PC-9 (cell line): ENCODE results near the gene TMC2. TPM values are rescaled to one million over a fixed set of nuclear protein-coding genes. Genes with fewer than 3 reads are reported as not detected.

Source experiments
- BruUV-seq: library from RNA; stranded (reverse); fragments of 400-500 nt; replicated peaks from 2 replicates; lab custom pipeline; 2021; lab: Mats Ljungman, UMichigan
- CTCF ChIA-PET: fragments of 300-600 bp; sonication (Branson Sonifier 250); formaldehyde crosslinking; loops from one replicate; lab custom pipeline; 2022; ENCODE audit warnings: antibody characterized with exemption; lab: Charles Lee
- POLR2A ChIA-PET: fragments of 300-600 bp; sonication (Branson Sonifier 250); formaldehyde crosslinking; loops from one replicate; lab custom pipeline; 2022; ENCODE audit warnings: antibody characterized with exemption; ENCODE audit not compliant: unreplicated experiment; lab: Charles Lee
- DNase-seq, 2 experiments: peaks; one replicate each; pipeline versions ENCODE4 v3.0.0 to v3.0.0-alpha.2; 2015 to 2022; ENCODE audit warnings: mixed read lengths in 1 of 2
- H2AFZ ChIP-seq: fragments of 200-600 bp; sonication (generic); 2 replicates; pipeline ENCODE4 v1.8.1; 2017; ENCODE audit warnings: antibody characterized with exemption
- H3F3A ChIP-seq: fragments of 200-600 bp; sonication (generic); 2 replicates; pipeline ENCODE4 v1.8.1; 2017; ENCODE audit warnings: antibody characterized with exemption, mild to moderate bottlenecking, low read depth; ENCODE audit not compliant: insufficient read depth
- H3K27ac ChIP-seq: fragments of 200-600 bp; sonication (generic); 2 replicates; pipeline ENCODE4 v1.6.1; 2016; ENCODE audit warnings: mixed run types
- H3K27me3 ChIP-seq: fragments of 200-600 bp; sonication (generic); 2 replicates; pipeline ENCODE4 v1.6.1; 2016; ENCODE audit warnings: low read depth, mixed run types; ENCODE audit not compliant: insufficient read depth
- H3K36me3 ChIP-seq: fragments of 200-600 bp; sonication (generic); 2 replicates; pipeline ENCODE4 v1.6.1; 2016; ENCODE audit warnings: low read depth, mixed run types
- H3K4me1 ChIP-seq: fragments of 200-600 bp; sonication (generic); replicated peaks from 2 replicates; pipeline ENCODE4 v1.6.1; 2016; ENCODE audit warnings: mixed run types; ENCODE audit not compliant: insufficient read depth
- H3K4me2 ChIP-seq: fragments of 200-600 bp; sonication (generic); 2 replicates; pipeline ENCODE4 v1.6.1; 2017; ENCODE audit warnings: mixed run types
- H3K4me3 ChIP-seq: fragments of 200-600 bp; sonication (generic); 2 replicates; pipeline ENCODE4 v1.6.1; 2016; ENCODE audit warnings: mixed run types
- H3K79me2 ChIP-seq: fragments of 200-600 bp; sonication (generic); 2 replicates; pipeline ENCODE4 v1.6.1; 2017; ENCODE audit warnings: low read depth, mixed run types
- H3K9me2 ChIP-seq: fragments of 200-600 bp; sonication (generic); 2 replicates; pipeline ENCODE4 v1.8.1; 2017; ENCODE audit warnings: mild to moderate bottlenecking; ENCODE audit not compliant: insufficient read depth
- H3K9me3 ChIP-seq: fragments of 200-600 bp; sonication (generic); 2 replicates; pipeline ENCODE4 v1.8.1; 2016; ENCODE audit warnings: low read depth; ENCODE audit not compliant: insufficient read depth
- H4K20me1 ChIP-seq: fragments of 200-600 bp; sonication (generic); 2 replicates; pipeline ENCODE4 v1.8.1; 2017; ENCODE audit not compliant: insufficient read depth
- CTCF ChIP-seq: fragments of 200-600 bp; sonication (generic); conservative IDR thresholded peaks from 2 replicates; pipeline ENCODE4 v1.6.1; 2017; ENCODE audit warnings: mixed run types, antibody characterized with exemption, mild to moderate bottlenecking, moderate library complexity
- EZH2 ChIP-seq: fragments of 200-600 bp; sonication (generic); IDR thresholded peaks from 2 replicates; pipeline ENCODE4 v1.8.0; 2017; ENCODE audit warnings: antibody characterized with exemption, low read depth
- intact Hi-C: fragments of 100-400 bp; cut with micrococcal nuclease; formaldehyde crosslinking; loops from one replicate; pipeline ENCODE4 v1.10.0; 2022; ENCODE audit not compliant: unreplicated experiment
- total RNA-seq: library from RNA; stranded (reverse); gene quantifications from 2 replicates; pipeline ENCODE4 v1.2.3, GENCODE V29; 2021

TMC2 gene
- total RNA-seq, 1 experiment from 2014 or later, result not detected

- Histone ChIP-seq H3K9me2 (no peaks in the 10 kb centered on the region), H3K4me3 (no peak overlapping the region), H3K4me2 (no peak overlapping the region), H4K20me1 (no peaks in the 10 kb centered on the region), H3K79me2 (no peaks in the 10 kb centered on the region), H3K27ac (no peak overlapping the region), H3K4me1 (no peaks in the 10 kb centered on the region), H3K36me3 (no peaks in the 10 kb centered on the region), H3F3A (no peaks in the 10 kb centered on the region), H3K9me3 (peaks cover 9% of the 10 kb centered on the region; the same call in 1 of the 2 replicates), H3K27me3 (peaks cover 40% of the 10 kb centered on the region), H2AFZ (no peak overlapping the region)
- DNase-seq, result no peak
- POLR2A ChIA-PET, result no interaction called here
- intact Hi-C loops, result no loop called here
- no peak for TF ChIP-seq CTCF
- TF ChIP-seq EZH2, result no peak
- CTCF ChIA-PET, result no interaction called here
- BruUV-seq, result no TSS peak
Observed at GRCh38 chr20:2610326-2610725, 74.0 kb downstream of the TMC2 start.

DNA sequence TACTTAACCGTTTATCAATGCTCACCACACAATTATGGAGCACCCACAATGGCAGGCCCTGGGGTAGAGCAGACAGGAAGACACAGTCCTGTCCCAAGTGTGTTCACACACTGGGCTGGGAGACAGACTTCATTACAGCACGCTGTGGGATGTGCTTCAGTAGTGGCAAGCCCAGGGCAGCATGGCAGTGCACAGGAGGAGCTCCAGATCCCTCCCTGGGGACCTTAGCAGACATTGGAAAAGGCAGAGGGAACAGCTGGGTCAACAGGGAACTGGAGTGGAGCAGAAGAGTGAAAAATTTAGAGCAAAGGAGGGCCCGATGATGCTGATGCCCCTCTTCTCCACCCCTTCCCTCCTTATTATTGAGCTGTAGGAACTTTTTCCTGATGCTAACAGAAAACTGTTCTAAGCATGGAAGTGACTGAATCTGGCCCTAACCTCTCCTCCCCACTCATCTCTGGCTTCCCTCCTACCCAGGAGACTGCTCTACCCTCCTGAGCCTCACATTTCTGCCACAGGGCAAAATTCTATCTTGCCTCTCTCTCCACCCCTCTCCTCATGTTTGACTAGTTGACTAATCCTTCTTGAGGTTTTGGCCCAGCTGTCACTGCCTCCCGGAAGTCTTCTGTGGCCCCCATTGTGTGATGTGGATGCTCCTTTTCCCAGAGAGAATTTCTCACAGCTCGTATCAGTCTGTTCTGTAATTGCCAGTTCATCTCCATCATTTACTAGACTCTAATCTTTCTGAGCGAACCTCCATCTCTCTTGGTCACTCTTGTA, 74.8 kb downstream of the TMC2 start:
- peaks cover 47% of the 10 kb centered on the region for H3K27me3 ChIP-seq
- no peak for DNase-seq
- no peak overlapping the region for H2AFZ ChIP-seq
- ChIA-PET CTCF (no interaction called here), POLR2A (interaction anchor here (0.6 kb wide), 1 partner anchor 1092 kb away, joined by 3 read pairs; no protein-coding TSS in a partner anchor)
- no peaks in the 10 kb centered on the region for H3F3A ChIP-seq
- H3K79me2 ChIP-seq, result no peaks in the 10 kb centered on the region
- TF ChIP-seq EZH2 (no peak), CTCF (no peak)
- H3K4me3 ChIP-seq, result no peak overlapping the region
- no peak overlapping the region for H3K27ac ChIP-seq
- H3K4me1 ChIP-seq, result no peaks in the 10 kb centered on the region
- no TSS peak for BruUV-seq
- no peaks in the 10 kb centered on the region for H3K36me3 ChIP-seq
- H3K9me2 ChIP-seq, result no peaks in the 10 kb centered on the region
- H3K9me3 ChIP-seq, result peaks cover 4% of the 10 kb centered on the region; the same call in 1 of the 2 replicates
- H4K20me1 ChIP-seq, result no peaks in the 10 kb centered on the region
- H3K4me2 ChIP-seq, result no peak overlapping the region
- intact Hi-C loops, result no loop called here

DNA sequence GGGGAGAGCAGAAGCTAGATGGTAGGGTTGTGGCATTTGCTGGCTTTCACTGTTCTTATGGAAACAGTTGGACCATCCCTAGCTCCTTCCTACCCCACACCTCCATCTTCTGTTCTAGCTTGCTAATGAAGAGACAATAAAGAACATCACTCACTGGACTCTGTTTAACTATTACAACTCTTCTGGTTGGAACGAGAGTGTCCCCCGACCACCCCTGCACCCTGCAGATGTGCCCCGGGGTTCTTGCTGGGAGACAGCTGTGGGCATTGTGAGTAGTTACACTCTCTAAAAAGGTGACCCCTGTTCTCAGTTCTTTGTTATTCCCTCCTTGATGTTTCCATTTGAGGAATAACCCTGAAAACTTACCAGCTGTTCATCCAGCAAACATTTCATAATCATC, 75.7 kb downstream of the TMC2 start:
- no TSS peak for BruUV-seq
- Histone ChIP-seq H3K9me2 (no peaks in the 10 kb centered on the region), H2AFZ (no peak overlapping the region), H3K9me3 (0 out of 2 replicates have a peak, but pooled peaks cover 3% of the 10 kb centered on the region), H3K4me3 (no peak overlapping the region), H3K27ac (no peak overlapping the region), H4K20me1 (no peaks in the 10 kb centered on the region), H3K4me1 (no peaks in the 10 kb centered on the region), H3F3A (no peaks in the 10 kb centered on the region), H3K4me2 (no peak overlapping the region), H3K36me3 (no peaks in the 10 kb centered on the region), H3K79me2 (no peaks in the 10 kb centered on the region), H3K27me3 (peaks cover 52% of the 10 kb centered on the region)
- ChIA-PET CTCF (interaction anchor here (0.6 kb wide), 1 partner anchor 1774 kb away, joined by 9 read pairs; no protein-coding TSS in a partner anchor), POLR2A (no interaction called here)
- DNase-seq, result no peak
- TF ChIP-seq CTCF (no peak), EZH2 (no peak)
- intact Hi-C loops, result no loop called here
